Measurements from ENCODE around the gene MAML2. TPM values are rescaled to one million over a fixed set of nuclear protein-coding genes. Genes with fewer than 3 reads are reported as not detected.
A peak's percentile ranks its signal among the peaks of the same experiment; 100 is the strongest.

Gene MAML2
- total RNA-seq, 1 experiment from 2014 or later: 2.9 TPM

DNA sequence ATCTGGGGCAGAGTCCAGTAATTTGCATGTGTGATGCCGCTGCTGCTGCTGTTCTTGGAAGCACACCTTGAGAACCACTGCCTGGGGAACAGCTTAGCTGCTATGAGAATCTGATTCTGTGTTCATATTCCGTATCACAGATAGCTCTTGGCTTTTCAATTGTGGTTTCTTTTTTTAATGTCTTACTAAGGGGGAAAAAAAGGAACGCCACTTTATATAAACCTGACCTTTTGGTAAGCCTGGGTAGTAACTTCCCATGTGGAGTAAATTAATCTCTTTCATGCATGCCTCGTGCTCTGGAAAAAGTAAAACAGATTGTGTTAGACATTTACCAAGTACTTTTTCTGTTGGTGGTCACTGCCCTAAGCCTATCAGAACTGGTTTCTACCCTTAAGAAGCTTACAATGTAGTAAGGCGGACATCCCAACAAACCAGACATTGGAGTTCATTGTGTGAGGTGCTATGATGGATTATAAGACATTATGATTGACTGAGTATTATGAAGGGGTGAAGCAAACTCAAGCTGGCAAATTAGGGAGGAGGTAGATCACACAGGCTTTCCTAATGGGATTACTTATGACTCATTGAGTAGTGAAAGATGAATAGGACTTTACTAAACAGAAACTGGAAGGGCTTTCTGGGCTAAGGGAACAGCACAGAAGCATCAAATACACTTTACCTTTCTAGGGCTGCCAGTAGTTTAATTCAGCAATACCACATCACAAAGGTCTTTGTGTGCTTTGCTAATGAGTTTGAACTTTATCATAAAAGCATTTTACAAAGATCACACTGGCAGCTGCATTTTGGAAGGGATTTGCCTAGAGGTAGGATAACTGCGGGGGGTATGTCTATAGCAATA, 64.7 kb downstream of the MAML2 start:
- CTCF ChIA-PET: interaction anchor here (1.2 kb wide), 1 partner anchor 65 kb away, joined by 4 read pairs; the partner anchor contains the start of gene MAML2
- in situ Hi-C loops (cut with HindIII; ENCODE audit: low pct_unique_long_range_greater_than_20kb, low sequenced_read_pairs): no loop called here
- no TSS peak for BruUV-seq (replicated peaks)
- H3K4me3 ChIP-seq (ENCODE audit: low read depth in 2 of 2, low read length in 2 of 2): no peak overlapping the region
- intact Hi-C loops (cut with micrococcal nuclease; ENCODE audit: unreplicated experiment): no loop called here
- TF ChIP-seq, protein P1, sequence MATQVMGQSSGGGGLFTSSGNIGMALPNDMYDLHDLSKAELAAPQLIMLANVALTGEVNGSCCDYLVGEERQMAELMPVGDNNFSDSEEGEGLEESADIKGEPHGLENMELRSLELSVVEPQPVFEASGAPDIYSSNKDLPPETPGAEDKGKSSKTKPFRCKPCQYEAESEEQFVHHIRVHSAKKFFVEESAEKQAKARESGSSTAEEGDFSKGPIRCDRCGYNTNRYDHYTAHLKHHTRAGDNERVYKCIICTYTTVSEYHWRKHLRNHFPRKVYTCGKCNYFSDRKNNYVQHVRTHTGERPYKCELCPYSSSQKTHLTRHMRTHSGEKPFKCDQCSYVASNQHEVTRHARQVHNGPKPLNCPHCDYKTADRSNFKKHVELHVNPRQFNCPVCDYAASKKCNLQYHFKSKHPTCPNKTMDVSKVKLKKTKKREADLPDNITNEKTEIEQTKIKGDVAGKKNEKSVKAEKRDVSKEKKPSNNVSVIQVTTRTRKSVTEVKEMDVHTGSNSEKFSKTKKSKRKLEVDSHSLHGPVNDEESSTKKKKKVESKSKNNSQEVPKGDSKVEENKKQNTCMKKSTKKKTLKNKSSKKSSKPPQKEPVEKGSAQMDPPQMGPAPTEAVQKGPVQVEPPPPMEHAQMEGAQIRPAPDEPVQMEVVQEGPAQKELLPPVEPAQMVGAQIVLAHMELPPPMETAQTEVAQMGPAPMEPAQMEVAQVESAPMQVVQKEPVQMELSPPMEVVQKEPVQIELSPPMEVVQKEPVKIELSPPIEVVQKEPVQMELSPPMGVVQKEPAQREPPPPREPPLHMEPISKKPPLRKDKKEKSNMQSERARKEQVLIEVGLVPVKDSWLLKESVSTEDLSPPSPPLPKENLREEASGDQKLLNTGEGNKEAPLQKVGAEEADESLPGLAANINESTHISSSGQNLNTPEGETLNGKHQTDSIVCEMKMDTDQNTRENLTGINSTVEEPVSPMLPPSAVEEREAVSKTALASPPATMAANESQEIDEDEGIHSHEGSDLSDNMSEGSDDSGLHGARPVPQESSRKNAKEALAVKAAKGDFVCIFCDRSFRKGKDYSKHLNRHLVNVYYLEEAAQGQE (IDR thresholded peaks at IDR 0.05; ENCODE audit: insufficient read depth in 1 of 2, low read depth in 2 of 2, low read length in 1 of 2): no peak
- TF ChIP-seq SIN3A (IDR thresholded peaks at IDR 0.05; ENCODE audit: borderline replicate concordance, insufficient read depth, low read depth, low read length): no peak
- TF ChIP-seq POLR2AphosphoS5 (IDR thresholded peaks at IDR 0.05; ENCODE audit: low read depth, low read length): no peak
- TF ChIP-seq TCF7L2 (IDR thresholded peaks at IDR 0.05; ENCODE audit: low read depth, low read length): no peak
- TF ChIP-seq, protein P2, sequence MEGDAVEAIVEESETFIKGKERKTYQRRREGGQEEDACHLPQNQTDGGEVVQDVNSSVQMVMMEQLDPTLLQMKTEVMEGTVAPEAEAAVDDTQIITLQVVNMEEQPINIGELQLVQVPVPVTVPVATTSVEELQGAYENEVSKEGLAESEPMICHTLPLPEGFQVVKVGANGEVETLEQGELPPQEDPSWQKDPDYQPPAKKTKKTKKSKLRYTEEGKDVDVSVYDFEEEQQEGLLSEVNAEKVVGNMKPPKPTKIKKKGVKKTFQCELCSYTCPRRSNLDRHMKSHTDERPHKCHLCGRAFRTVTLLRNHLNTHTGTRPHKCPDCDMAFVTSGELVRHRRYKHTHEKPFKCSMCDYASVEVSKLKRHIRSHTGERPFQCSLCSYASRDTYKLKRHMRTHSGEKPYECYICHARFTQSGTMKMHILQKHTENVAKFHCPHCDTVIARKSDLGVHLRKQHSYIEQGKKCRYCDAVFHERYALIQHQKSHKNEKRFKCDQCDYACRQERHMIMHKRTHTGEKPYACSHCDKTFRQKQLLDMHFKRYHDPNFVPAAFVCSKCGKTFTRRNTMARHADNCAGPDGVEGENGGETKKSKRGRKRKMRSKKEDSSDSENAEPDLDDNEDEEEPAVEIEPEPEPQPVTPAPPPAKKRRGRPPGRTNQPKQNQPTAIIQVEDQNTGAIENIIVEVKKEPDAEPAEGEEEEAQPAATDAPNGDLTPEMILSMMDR (IDR thresholded peaks at IDR 0.05): no peak
- no peaks in the 10 kb centered on the region for H3K27me3 ChIP-seq (ENCODE audit: control insufficient read depth, insufficient read depth, low read length)
- no peak for DNase-seq (ENCODE audit: low read depth, low spot score)
- POLR2A ChIA-PET: interaction anchor here (0.6 kb wide), 1 partner anchor 12 kb away, joined by 17 read pairs; no protein-coding TSS in a partner anchor
- H3K9me3 ChIP-seq (ENCODE audit: control insufficient read depth, insufficient read depth, low read depth, low read length): no peaks in the 10 kb centered on the region
- ATAC-seq: peak; percentile 26; the same call in 1 of the 2 replicates
- H3K36me3 ChIP-seq (ENCODE audit: control insufficient read depth, insufficient read depth, low read length): no peaks in the 10 kb centered on the region
- H3K4me1 ChIP-seq (ENCODE audit: control insufficient read depth, insufficient read depth, low read length): peaks cover 7% of the 10 kb centered on the region; the same call in 1 of the 2 replicates
- no peak overlapping the region for H3K27ac ChIP-seq (ENCODE audit: low read length)

DNA sequence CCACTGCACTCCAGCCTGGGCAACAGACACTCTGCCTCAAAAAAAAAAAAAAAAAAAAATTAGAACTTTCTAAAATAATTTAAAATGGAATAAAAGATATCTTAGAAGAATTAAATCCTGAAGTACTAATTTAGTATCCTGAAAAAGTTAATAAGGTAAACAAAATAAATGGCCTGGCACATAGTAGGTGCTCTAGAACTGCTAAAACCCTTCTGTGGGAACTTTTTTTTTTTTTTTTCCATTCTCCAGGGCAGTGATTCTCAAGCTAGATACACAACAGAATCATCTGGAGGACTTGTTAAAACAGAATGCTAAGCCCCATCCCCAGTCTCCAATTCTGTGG, 65.3 kb downstream of the MAML2 start:
- ATAC-seq (no peak), DNase-seq (ENCODE audit: low read depth, low spot score) (no peak)
- H3K4me1 ChIP-seq (ENCODE audit: control insufficient read depth, insufficient read depth, low read length): peaks cover 7% of the 10 kb centered on the region; the same call in 1 of the 2 replicates
- in situ Hi-C loops (cut with HindIII; ENCODE audit: low pct_unique_long_range_greater_than_20kb, low sequenced_read_pairs): no loop called here
- TF ChIP-seq SIN3A (IDR thresholded peaks at IDR 0.05; ENCODE audit: borderline replicate concordance, insufficient read depth, low read depth, low read length) (no peak), TCF7L2 (IDR thresholded peaks at IDR 0.05; ENCODE audit: low read depth, low read length) (no peak), POLR2AphosphoS5 (IDR thresholded peaks at IDR 0.05; ENCODE audit: low read depth, low read length) (no peak)
- TF ChIP-seq, protein P2 (IDR thresholded peaks at IDR 0.05): no peak
- TF ChIP-seq, protein P1 (IDR thresholded peaks at IDR 0.05; ENCODE audit: insufficient read depth in 1 of 2, low read depth in 2 of 2, low read length in 1 of 2): no peak
- H3K27me3 ChIP-seq (ENCODE audit: control insufficient read depth, insufficient read depth, low read length): no peaks in the 10 kb centered on the region
- H3K27ac ChIP-seq (ENCODE audit: low read length): no peak overlapping the region
- H3K9me3 ChIP-seq (ENCODE audit: control insufficient read depth, insufficient read depth, low read depth, low read length): no peaks in the 10 kb centered on the region
- H3K36me3 ChIP-seq (ENCODE audit: control insufficient read depth, insufficient read depth, low read length): no peaks in the 10 kb centered on the region
- no TSS peak for BruUV-seq (replicated peaks)
- H3K4me3 ChIP-seq (ENCODE audit: low read depth in 2 of 2, low read length in 2 of 2): no peak overlapping the region
- ChIA-PET CTCF (interaction anchor here (1.2 kb wide), 1 partner anchor 65 kb away, joined by 4 read pairs; the partner anchor contains the start of gene MAML2), POLR2A (interaction anchor here (0.6 kb wide), 1 partner anchor 11 kb away, joined by 17 read pairs; no protein-coding TSS in a partner anchor)
- intact Hi-C loops (cut with micrococcal nuclease; ENCODE audit: unreplicated experiment): no loop called here

All from Panc1 (cell line).